HEK293T (cell line): Measurements from ENCODE around the gene EFCAB6.
A peak's percentile ranks its signal among the peaks of the same experiment; 100 is the strongest.
"Not testable (repeated sequence)": the region's sequence is repeated elsewhere in the genome, so short reads cannot be mapped to it uniquely, and the experiment has no call there.

Source experiments
- CTCF ChIA-PET: fragments of 350-600 bp; formaldehyde crosslinking; extraction: SDS; loops from one replicate; lab custom pipeline; 2021; ENCODE audit warnings: antibody characterized with exemption, inconsistent platforms; lab: Yijun Ruan, JAX
- POLR2A ChIA-PET: fragments of 350-600 bp; formaldehyde crosslinking; extraction: SDS; loops from one replicate; lab custom pipeline; 2020; ENCODE audit warnings: antibody characterized with exemption, inconsistent platforms; lab: Yijun Ruan, JAX
- DNase-seq: peaks from one replicate; pipeline ENCODE4 v3.0.0; 2012; ENCODE audit warnings: mixed read lengths; ENCODE audit errors: extremely low spot score
- ARNT ChIP-seq: fragments of 450-650 bp; IDR thresholded peaks from 2 replicates; pipeline ENCODE4 v1.6.1; 2017; ENCODE audit warnings: mild to moderate bottlenecking
- BHLHE40 ChIP-seq: fragments of 450-650 bp; IDR thresholded peaks from 2 replicates; pipeline ENCODE4 v1.6.1; 2016; ENCODE audit warnings: mild to moderate bottlenecking, moderate library complexity, borderline replicate concordance
- CTBP1 ChIP-seq: fragments of 450-650 bp; IDR thresholded peaks from 2 replicates; pipeline ENCODE4 v1.6.1; 2016; ENCODE audit warnings: borderline replicate concordance
- ELF4 ChIP-seq: fragments of 450-650 bp; IDR thresholded peaks from 2 replicates; pipeline ENCODE4 v1.6.1; 2017; ENCODE audit warnings: antibody characterized with exemption
- FOXA1 ChIP-seq: fragments of 450-650 bp; IDR thresholded peaks from 2 replicates; pipeline ENCODE4 v1.6.1; 2016; ENCODE audit warnings: mild to moderate bottlenecking
- FOXK2 ChIP-seq: fragments of 450-650 bp; IDR thresholded peaks from 2 replicates; pipeline ENCODE4 v1.6.1; 2016; ENCODE audit warnings: mild to moderate bottlenecking
- FOXM1 ChIP-seq: fragments of 450-650 bp; IDR thresholded peaks from 2 replicates; pipeline ENCODE4 v1.6.1; 2017; ENCODE audit warnings: mild to moderate bottlenecking, borderline replicate concordance
- HDGF ChIP-seq: fragments of 450-650 bp; IDR thresholded peaks from 2 replicates; pipeline ENCODE4 v1.6.1; 2017; ENCODE audit warnings: antibody characterized with exemption, borderline replicate concordance
- L3MBTL2 ChIP-seq: fragments of 450-650 bp; conservative IDR thresholded peaks from 2 replicates; pipeline ENCODE4 v1.6.1; 2016; ENCODE audit warnings: mild to moderate bottlenecking
- LEF1 ChIP-seq: fragments of 450-650 bp; IDR thresholded peaks from 2 replicates; pipeline ENCODE4 v1.6.1; 2017; ENCODE audit warnings: mild to moderate bottlenecking, borderline replicate concordance
- NFRKB ChIP-seq: fragments of 450-650 bp; IDR thresholded peaks from 2 replicates; pipeline ENCODE4 v1.6.1; 2016; ENCODE audit warnings: mild to moderate bottlenecking, moderate library complexity
- PKNOX1 ChIP-seq: fragments of 450-650 bp; IDR thresholded peaks from 2 replicates; pipeline ENCODE4 v1.6.1; 2016
- SP1 ChIP-seq: fragments of 450-650 bp; IDR thresholded peaks from 2 replicates; pipeline ENCODE4 v1.6.1; 2017
- SUZ12 ChIP-seq: fragments of 450-650 bp; IDR thresholded peaks from 2 replicates; pipeline ENCODE4 v1.6.1; 2016; ENCODE audit warnings: mild to moderate bottlenecking
- TARDBP ChIP-seq: fragments of 450-650 bp; IDR thresholded peaks from 2 replicates; pipeline ENCODE4 v1.6.1; 2016
- ZNF384 ChIP-seq: fragments of 450-650 bp; IDR thresholded peaks from 2 replicates; pipeline ENCODE4 v1.6.1; 2016

EFCAB6 gene

DNA sequence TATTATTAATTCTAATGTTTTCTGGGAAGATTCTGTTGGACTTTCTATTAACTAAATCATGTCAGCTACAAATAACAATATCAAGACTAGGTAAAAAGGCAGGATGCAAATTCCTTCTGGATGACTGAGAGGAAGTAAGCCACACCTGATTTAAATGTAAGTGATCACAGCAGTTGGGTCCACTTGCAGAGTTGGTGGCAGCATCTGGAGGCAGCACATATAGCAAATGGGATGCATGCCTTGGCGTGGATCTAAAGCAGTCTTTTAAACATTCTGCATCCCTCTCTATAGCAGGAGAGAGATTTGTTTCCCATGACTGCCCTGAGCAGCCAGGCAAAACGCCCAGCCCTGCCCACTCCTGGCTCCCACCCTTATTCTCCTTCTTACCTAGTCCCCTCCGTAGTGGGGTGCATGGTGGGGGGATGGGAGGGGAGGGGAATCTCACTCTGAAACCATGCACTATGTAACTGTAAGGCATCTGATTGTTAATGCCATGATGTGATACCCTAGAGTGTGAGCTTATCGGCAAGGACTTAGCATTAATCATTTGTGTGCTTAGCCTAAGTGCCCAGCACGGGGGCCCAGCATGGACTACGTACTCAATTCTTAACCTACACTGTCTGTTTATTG is 130.3 kb downstream of the EFCAB6 start:
- no peak for TF ChIP-seq SP1
- TF ChIP-seq TARDBP: no peak
- no peak for TF ChIP-seq ELF4
- no peak for TF ChIP-seq ARNT
- TF ChIP-seq BHLHE40: no peak
- TF ChIP-seq PKNOX1: no peak
- no peak for TF ChIP-seq FOXK2
- no peak for TF ChIP-seq ZNF384
- TF ChIP-seq SUZ12: no peak
- no peak for TF ChIP-seq LEF1
- no peak for TF ChIP-seq L3MBTL2
- no peak for TF ChIP-seq FOXA1
- no peak for TF ChIP-seq FOXM1
- no peak for TF ChIP-seq CTBP1
- no peak for TF ChIP-seq NFRKB
- no peak for TF ChIP-seq HDGF
- DNase-seq: no peak
- ChIA-PET POLR2A (no interaction called here), CTCF (no interaction called here)

GRCh38 chr22:43670513-43670912 is 141.6 kb downstream of the EFCAB6 start:
- no peak for DNase-seq
- no peak for TF ChIP-seq FOXM1
- no peak for TF ChIP-seq FOXK2
- no peak for TF ChIP-seq HDGF
- no peak for TF ChIP-seq FOXA1
- TF ChIP-seq NFRKB: no peak
- no peak for TF ChIP-seq PKNOX1
- TF ChIP-seq LEF1: no peak
- ChIA-PET POLR2A (no interaction called here), CTCF (no interaction called here)

GRCh38 chr22:43669190-43669589 is 142.9 kb downstream of the EFCAB6 start:
- no peak for DNase-seq
- CTCF ChIA-PET: no interaction called here
- TF ChIP-seq CTBP1 (no peak), BHLHE40 (no peak), SUZ12 (no peak), FOXK2 (no peak), PKNOX1 (no peak)
- POLR2A ChIA-PET: no interaction called here

GRCh38 chr22:43667656-43668055 is 144.4 kb downstream of the EFCAB6 start:
- TF ChIP-seq ARNT: no peak
- no peak for TF ChIP-seq FOXA1
- no peak for TF ChIP-seq NFRKB
- no peak for TF ChIP-seq HDGF
- no peak for TF ChIP-seq FOXM1
- no peak for TF ChIP-seq SP1
- no peak for TF ChIP-seq ELF4
- TF ChIP-seq PKNOX1: no peak
- TF ChIP-seq TARDBP: no peak
- TF ChIP-seq CTBP1: no peak
- no peak for TF ChIP-seq L3MBTL2
- TF ChIP-seq FOXK2: no peak
- TF ChIP-seq SUZ12: no peak
- TF ChIP-seq LEF1: no peak
- no peak for TF ChIP-seq BHLHE40
- TF ChIP-seq ZNF384: no peak
- ChIA-PET POLR2A (no interaction called here), CTCF (no interaction called here)
- no peak for DNase-seq

GRCh38 chr22:43666457-43666856 is 145.6 kb downstream of the EFCAB6 start:
- no peak for TF ChIP-seq FOXK2
- no peak for TF ChIP-seq HDGF
- TF ChIP-seq PKNOX1: no peak
- no peak for TF ChIP-seq ZNF384
- no peak for TF ChIP-seq L3MBTL2
- no peak for TF ChIP-seq CTBP1
- no peak for TF ChIP-seq LEF1
- no peak for TF ChIP-seq TARDBP
- no peak for TF ChIP-seq NFRKB
- no peak for TF ChIP-seq SUZ12
- no peak for TF ChIP-seq ARNT
- no peak for TF ChIP-seq FOXA1
- no peak for TF ChIP-seq FOXM1
- no peak for TF ChIP-seq BHLHE40
- no peak for TF ChIP-seq ELF4
- no peak for TF ChIP-seq SP1
- ChIA-PET POLR2A (interaction anchor here (0.7 kb wide), 1 partner anchor 14 kb away, joined by 3 read pairs; no protein-coding TSS in a partner anchor), CTCF (no interaction called here)
- no peak for DNase-seq

GRCh38 chr22:43658823-43659222 is 153.3 kb downstream of the EFCAB6 start:
- TF ChIP-seq ELF4 (no peak), ZNF384 (no peak), NFRKB (no peak), FOXA1 (no peak), SP1 (no peak), SUZ12 (no peak), LEF1 (no peak), BHLHE40 (no peak), FOXK2 (no peak), PKNOX1 (no peak), ARNT (no peak), TARDBP (no peak), L3MBTL2 (no peak), CTBP1 (no peak), FOXM1 (no peak), HDGF (no peak)
- ChIA-PET POLR2A (no interaction called here), CTCF (no interaction called here)
- DNase-seq: peak; percentile 43

DNA sequence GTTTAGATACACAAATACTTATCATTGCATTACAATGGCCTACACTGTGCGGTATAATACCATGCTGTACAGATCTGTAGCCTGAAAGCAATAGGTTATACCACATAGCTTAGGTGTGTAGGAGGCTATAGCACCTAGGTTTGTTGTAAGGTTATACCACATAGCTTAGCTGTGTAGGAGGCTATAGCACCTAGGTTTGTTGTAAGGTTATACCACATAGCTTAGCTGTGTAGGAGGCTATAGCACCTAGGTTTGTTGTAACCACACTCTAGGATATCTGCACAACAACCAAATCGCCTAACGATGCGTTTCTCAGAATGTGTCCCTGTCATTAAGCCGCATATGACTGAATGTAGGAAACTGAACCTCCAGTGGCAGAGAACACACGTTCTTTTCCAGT is 155.5 kb downstream of the EFCAB6 start:
- DNase-seq, CTCF ChIA-PET, POLR2A ChIA-PET: not testable (repeated sequence)
